GM12892 (cell line): Measurements from ENCODE around the gene GUCA1A.

Source experiments
- POLR2A ChIP-seq: IDR thresholded peaks from 2 replicates; pipeline ENCODE4 v1.6.1; 2011; ENCODE audit warnings: low read depth, low read length, control low read depth
- POLR2AphosphoS5 ChIP-seq: IDR thresholded peaks from 2 replicates; pipeline ENCODE4 v1.6.1; 2011; ENCODE audit warnings: low read depth, low read length, control low read depth
- TAF1 ChIP-seq: IDR thresholded peaks from 2 replicates; pipeline ENCODE4 v1.6.1; 2011; ENCODE audit warnings: low read depth, mild to moderate bottlenecking, control low read depth, low read length, borderline replicate concordance

- TF ChIP-seq POLR2A (no peak), TAF1 (no peak), POLR2AphosphoS5 (no peak)
Measured at GRCh38 chr6:42150254-42150653, 22.9 kb upstream of the GUCA1A start.
